ENCODE measurements around the gene ZNF616.
A peak's percentile ranks its signal among the peaks of the same experiment; 100 is the strongest.
"Not testable (repeated sequence)": the region's sequence is repeated elsewhere in the genome, so short reads cannot be mapped to it uniquely, and the experiment has no call there.

ZNF616 gene

DNA sequence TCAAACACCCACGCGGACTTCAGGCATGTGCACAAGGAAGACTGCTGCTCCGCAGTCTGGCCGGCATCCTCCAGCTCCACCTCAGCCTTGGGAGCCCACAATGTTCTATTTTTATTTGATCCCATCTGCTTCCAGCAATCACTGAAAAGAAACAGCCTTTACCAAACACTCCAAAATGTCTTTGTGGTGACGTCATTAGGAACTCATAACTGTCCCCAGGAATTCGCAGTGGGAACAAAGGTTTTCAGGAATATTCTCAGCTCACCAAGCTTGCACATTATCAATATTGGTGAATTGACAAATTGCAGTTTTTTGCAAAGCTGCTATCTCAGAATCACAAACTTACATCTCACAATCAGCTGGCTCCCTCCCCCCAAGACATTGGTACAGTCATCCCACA is 29.0 kb downstream of the ZNF616 start:
- no peak for DNase-seq (ENCODE audit: low read depth)

GRCh38 chr19:52102782-52103181 is 37.0 kb downstream of the ZNF616 start:
- no peak for DNase-seq (ENCODE audit: low read depth)

GRCh38 chr19:52101866-52102562 is 37.7 kb downstream of the ZNF616 start:
- DNase-seq (ENCODE audit: low read depth): no peak

- DNase-seq (ENCODE audit: low read depth): no peak
Observed at GRCh38 chr19:52099497-52100138, 40.1 kb downstream of the ZNF616 start.

GRCh38 chr19:52096416-52096815 is 43.3 kb downstream of the ZNF616 start:
- DNase-seq (ENCODE audit: low read depth): not testable (repeated sequence)

- DNase-seq (ENCODE audit: low read depth): peak; percentile 78
Observed at GRCh38 chr19:52095172-52096014, 44.3 kb downstream of the ZNF616 start, which contains the start of gene ZNF841. Gene ZNF841 (minus strand): TSS chr19:52095765. CDS start chr19:52084801, 10,964 bp downstream.

GRCh38 chr19:52094526-52095130 is 45.1 kb downstream of the ZNF616 start:
- no peak for DNase-seq (ENCODE audit: low read depth)

DNA sequence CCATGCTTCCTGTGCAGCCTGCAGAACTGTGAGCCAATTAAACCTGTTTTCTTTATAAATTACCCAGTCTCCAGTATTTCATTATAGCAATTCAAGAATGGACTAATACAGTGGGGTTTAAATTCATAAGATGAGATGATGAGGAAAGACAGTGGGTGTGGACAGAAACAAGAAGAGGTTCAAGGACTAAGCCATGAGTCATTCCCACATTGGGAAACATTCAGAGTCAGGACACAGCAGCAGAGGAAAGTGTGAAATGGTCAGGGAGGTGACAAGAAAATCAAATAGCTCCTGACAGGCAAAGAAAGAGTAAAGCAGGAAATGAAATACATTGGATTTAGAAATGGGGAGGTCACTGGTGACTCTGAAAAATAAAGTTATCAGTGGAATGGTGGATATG is 53.3 kb downstream of the ZNF616 start:
- no peak for DNase-seq (ENCODE audit: low read depth)

DNA sequence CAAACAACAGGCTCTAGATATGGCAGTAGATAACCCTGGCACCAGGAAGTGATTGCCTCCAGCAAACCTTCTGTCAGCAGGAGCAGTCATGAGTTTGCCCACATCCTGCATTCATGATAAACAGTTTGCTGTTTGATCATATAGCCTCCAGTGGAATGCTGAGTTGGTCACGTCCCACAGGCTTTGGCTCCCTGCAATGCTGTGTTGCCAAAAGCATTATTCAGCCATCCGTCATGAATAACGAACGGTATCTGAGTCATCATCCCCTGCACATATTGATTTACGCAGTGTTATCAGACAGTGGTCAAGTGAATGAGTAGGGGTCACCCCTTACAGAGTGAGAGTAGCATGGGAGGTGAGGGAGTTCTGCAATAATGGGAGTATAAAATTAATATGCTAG is 69.2 kb downstream of the ZNF616 start:
- no peak for DNase-seq (ENCODE audit: low read depth)

DNA sequence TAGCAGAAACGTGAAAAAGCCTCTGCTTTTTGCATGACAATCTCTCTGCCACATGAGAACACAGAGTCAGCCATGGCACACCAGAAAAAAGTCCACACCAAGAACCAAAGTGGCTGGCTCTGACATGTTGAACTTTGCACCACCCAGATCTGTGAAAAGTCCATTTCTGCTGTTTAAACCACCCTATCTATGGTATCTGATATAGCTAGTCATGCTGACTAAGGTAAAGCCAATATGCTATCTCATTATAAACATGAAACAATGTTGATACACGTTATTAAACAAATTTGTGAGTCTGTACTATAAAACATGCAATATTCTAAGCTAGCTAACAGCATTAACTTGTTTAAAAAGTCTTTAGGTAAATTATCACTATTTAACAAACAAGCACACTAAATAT is 70.1 kb downstream of the ZNF616 start:
- DNase-seq (ENCODE audit: low read depth): no peak

GRCh38 chr19:52066258-52066863 is 73.4 kb downstream of the ZNF616 start:
- DNase-seq (ENCODE audit: low read depth): no peak

- no peak for DNase-seq (ENCODE audit: low read depth)
Observed at GRCh38 chr19:52065399-52065798, 74.3 kb downstream of the ZNF616 start.

All from CMK (cell line).